Panc1 (cell line): ENCODE results near the gene STYXL1. TPM values are rescaled to one million over a fixed set of nuclear protein-coding genes. Genes with fewer than 3 reads are reported as not detected.
A peak's percentile ranks its signal among the peaks of the same experiment; 100 is the strongest.

Experiments
- ATAC-seq: fragments of 200-7000 bp; cut with Tn5 transposase; 2 replicates; pipeline ENCODE4 v1.9.1; 2020; ENCODE audit warnings: mild to moderate bottlenecking, moderate library complexity
- BruUV-seq: library from RNA; stranded (reverse); fragments of 400-500 nt; replicated peaks from 2 replicates; lab custom pipeline; 2021; lab: Mats Ljungman, UMichigan
- CTCF ChIA-PET: fragments of 300-600 bp; sonication (Branson Sonifier 250); formaldehyde crosslinking; loops from one replicate; lab custom pipeline; 2022; ENCODE audit warnings: antibody characterized with exemption; lab: Charles Lee
- POLR2A ChIA-PET: fragments of 300-600 bp; sonication (Branson Sonifier 250); formaldehyde crosslinking; loops from one replicate; lab custom pipeline; 2022; ENCODE audit warnings: antibody characterized with exemption; lab: Charles Lee
- DNase-seq: peaks from one replicate; pipeline ENCODE4 v3.0.0-alpha.2; 2010; ENCODE audit warnings: low read depth, low spot score
- H3K27ac ChIP-seq: 2 replicates; pipeline ENCODE4 v1.5.1; 2011; ENCODE audit warnings: mild to moderate bottlenecking, low read length, inconsistent platforms
- H3K27me3 ChIP-seq: fragments of 200-500 bp; sonication (Bioruptor generic); 2 replicates; pipeline ENCODE4 v1.6.0; 2014; ENCODE audit warnings: low read length, inconsistent platforms; ENCODE audit not compliant: control insufficient read depth, insufficient read depth
- H3K36me3 ChIP-seq: fragments of 200-500 bp; sonication (Bioruptor generic); 2 replicates; pipeline ENCODE4 v1.5.1; 2014; ENCODE audit warnings: inconsistent platforms, mild to moderate bottlenecking, low read length, moderate library complexity; ENCODE audit not compliant: control insufficient read depth, insufficient read depth
- H3K4me1 ChIP-seq: 2 replicates; pipeline ENCODE4 v1.5.1; 2011; ENCODE audit warnings: inconsistent platforms, mild to moderate bottlenecking, low read length, moderate library complexity; ENCODE audit not compliant: control insufficient read depth, insufficient read depth
- H3K4me3 ChIP-seq, 2 experiments: 2 replicates each; pipeline ENCODE4 v1.5.1; 2011 to 2012; ENCODE audit warnings: low read depth in 2 of 2, low read length in 2 of 2, mild to moderate bottlenecking in 2 of 2, inconsistent platforms in 1 of 2, moderate library complexity in 1 of 2
- H3K9me3 ChIP-seq: fragments of 200-500 bp; sonication (Bioruptor generic); 2 replicates; pipeline ENCODE4 v1.5.1; 2014; ENCODE audit warnings: low read depth, mild to moderate bottlenecking, inconsistent platforms, low read length, moderate library complexity; ENCODE audit not compliant: control insufficient read depth, insufficient read depth
- POLR2AphosphoS5 ChIP-seq: IDR thresholded peaks from 2 replicates; pipeline ENCODE4 v1.6.1; 2012; ENCODE audit warnings: mild to moderate bottlenecking, low read depth, low read length, moderate library complexity
- SIN3A ChIP-seq: IDR thresholded peaks from 2 replicates; pipeline ENCODE4 v1.6.1; 2012; ENCODE audit warnings: low read depth, mild to moderate bottlenecking, low read length, moderate library complexity, borderline replicate concordance; ENCODE audit not compliant: insufficient read depth
- TCF7L2 ChIP-seq: IDR thresholded peaks from 2 replicates; pipeline ENCODE4 v1.6.1; 2011; ENCODE audit warnings: mild to moderate bottlenecking, low read depth, low read length, inconsistent platforms
- in situ Hi-C: cut with HindIII; loops from 2 replicates; pipeline ENCODE4 v1.10.0; 2016; ENCODE audit warnings: low sequenced_read_pairs, low pct_unique_long_range_greater_than_20kb
- intact Hi-C: fragments of 100-400 bp; cut with micrococcal nuclease; formaldehyde crosslinking; loops from one replicate; pipeline ENCODE4 v1.10.0; 2022; ENCODE audit not compliant: unreplicated experiment
- total RNA-seq: library from RNA; stranded (reverse); gene quantifications from one replicate; pipeline ENCODE4 v1.2.1, GENCODE V29; 2021; ENCODE audit not compliant: unreplicated experiment
- TF ChIP-seq, protein P1 (sequence below): fragments of 450-650 bp; IDR thresholded peaks from 2 replicates; pipeline ENCODE4 v1.5.1; 2017; ENCODE audit warnings: mild to moderate bottlenecking
- TF ChIP-seq, protein P2 (sequence below), 2 experiments: IDR thresholded peaks; 2 replicates each; pipeline ENCODE4 v1.6.1; 2011 to 2012; ENCODE audit warnings: low read depth in 2 of 2, control low read depth in 1 of 2, low read length in 1 of 2, mild to moderate bottlenecking in 1 of 2, moderate library complexity in 1 of 2; ENCODE audit not compliant: insufficient read depth in 1 of 2

Gene STYXL1
- total RNA-seq, 1 experiment from 2014 or later, result 57.6 TPM

DNA sequence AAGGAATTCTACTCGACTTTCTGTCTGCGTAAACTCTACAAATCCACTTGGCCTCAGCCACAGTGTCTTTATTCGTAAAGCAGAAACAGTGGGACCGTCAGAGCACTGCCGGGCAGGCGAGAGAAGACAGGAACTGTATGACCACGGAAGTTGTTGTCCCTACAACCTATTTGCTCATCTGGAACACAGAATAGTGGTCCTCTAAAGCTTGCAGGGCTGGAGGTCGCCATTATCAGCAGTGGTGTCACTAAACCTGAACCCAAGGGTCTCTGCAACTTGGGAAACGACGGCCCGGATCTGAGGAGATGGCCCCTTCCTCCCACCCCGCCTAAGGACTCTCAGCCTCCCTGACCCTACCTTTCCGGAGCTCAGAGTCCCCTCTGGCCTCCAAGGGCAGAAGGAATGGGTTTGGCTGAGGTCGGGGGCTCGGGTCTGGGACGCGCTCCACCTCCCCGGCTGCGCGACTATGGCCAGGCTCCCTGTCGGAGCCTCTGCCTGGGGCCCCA, 442 bp downstream of the STYXL1 start:
- CTCF ChIA-PET, result no interaction called here
- no peak for ATAC-seq
- intact Hi-C loops, result no loop called here
- no peak for DNase-seq
- in situ Hi-C loops, result no loop called here
- peak overlapping the region; percentile 98 to 99 for H3K4me3 ChIP-seq
- peaks cover 10% of the 10 kb centered on the region for H3K4me1 ChIP-seq
- H3K27me3 ChIP-seq, result no peaks in the 10 kb centered on the region
- POLR2A ChIA-PET, result interaction anchor here (0.6 to 0.9 kb wide), 3 partner anchors 10 to 98 kb away, joined by 3 read pairs; no protein-coding TSS in a partner anchor
- peak overlapping the region; percentile 94 for H3K27ac ChIP-seq
- BruUV-seq, result TSS peak; percentile 92
- TF ChIP-seq SIN3A (no peak), POLR2AphosphoS5 (no peak), TCF7L2 (no peak)
- TF ChIP-seq, protein P1, sequence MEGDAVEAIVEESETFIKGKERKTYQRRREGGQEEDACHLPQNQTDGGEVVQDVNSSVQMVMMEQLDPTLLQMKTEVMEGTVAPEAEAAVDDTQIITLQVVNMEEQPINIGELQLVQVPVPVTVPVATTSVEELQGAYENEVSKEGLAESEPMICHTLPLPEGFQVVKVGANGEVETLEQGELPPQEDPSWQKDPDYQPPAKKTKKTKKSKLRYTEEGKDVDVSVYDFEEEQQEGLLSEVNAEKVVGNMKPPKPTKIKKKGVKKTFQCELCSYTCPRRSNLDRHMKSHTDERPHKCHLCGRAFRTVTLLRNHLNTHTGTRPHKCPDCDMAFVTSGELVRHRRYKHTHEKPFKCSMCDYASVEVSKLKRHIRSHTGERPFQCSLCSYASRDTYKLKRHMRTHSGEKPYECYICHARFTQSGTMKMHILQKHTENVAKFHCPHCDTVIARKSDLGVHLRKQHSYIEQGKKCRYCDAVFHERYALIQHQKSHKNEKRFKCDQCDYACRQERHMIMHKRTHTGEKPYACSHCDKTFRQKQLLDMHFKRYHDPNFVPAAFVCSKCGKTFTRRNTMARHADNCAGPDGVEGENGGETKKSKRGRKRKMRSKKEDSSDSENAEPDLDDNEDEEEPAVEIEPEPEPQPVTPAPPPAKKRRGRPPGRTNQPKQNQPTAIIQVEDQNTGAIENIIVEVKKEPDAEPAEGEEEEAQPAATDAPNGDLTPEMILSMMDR, result no peak
- TF ChIP-seq, protein P2, sequence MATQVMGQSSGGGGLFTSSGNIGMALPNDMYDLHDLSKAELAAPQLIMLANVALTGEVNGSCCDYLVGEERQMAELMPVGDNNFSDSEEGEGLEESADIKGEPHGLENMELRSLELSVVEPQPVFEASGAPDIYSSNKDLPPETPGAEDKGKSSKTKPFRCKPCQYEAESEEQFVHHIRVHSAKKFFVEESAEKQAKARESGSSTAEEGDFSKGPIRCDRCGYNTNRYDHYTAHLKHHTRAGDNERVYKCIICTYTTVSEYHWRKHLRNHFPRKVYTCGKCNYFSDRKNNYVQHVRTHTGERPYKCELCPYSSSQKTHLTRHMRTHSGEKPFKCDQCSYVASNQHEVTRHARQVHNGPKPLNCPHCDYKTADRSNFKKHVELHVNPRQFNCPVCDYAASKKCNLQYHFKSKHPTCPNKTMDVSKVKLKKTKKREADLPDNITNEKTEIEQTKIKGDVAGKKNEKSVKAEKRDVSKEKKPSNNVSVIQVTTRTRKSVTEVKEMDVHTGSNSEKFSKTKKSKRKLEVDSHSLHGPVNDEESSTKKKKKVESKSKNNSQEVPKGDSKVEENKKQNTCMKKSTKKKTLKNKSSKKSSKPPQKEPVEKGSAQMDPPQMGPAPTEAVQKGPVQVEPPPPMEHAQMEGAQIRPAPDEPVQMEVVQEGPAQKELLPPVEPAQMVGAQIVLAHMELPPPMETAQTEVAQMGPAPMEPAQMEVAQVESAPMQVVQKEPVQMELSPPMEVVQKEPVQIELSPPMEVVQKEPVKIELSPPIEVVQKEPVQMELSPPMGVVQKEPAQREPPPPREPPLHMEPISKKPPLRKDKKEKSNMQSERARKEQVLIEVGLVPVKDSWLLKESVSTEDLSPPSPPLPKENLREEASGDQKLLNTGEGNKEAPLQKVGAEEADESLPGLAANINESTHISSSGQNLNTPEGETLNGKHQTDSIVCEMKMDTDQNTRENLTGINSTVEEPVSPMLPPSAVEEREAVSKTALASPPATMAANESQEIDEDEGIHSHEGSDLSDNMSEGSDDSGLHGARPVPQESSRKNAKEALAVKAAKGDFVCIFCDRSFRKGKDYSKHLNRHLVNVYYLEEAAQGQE (IDR thresholded peaks at IDR 0.05; ENCODE audit: insufficient read depth in 1 of 2, low read depth in 2 of 2, low read length in 1 of 2), result no peak
- H3K36me3 ChIP-seq, result no peaks in the 10 kb centered on the region; the same call in 1 of the 2 replicates
- H3K9me3 ChIP-seq, result no peaks in the 10 kb centered on the region

DNA sequence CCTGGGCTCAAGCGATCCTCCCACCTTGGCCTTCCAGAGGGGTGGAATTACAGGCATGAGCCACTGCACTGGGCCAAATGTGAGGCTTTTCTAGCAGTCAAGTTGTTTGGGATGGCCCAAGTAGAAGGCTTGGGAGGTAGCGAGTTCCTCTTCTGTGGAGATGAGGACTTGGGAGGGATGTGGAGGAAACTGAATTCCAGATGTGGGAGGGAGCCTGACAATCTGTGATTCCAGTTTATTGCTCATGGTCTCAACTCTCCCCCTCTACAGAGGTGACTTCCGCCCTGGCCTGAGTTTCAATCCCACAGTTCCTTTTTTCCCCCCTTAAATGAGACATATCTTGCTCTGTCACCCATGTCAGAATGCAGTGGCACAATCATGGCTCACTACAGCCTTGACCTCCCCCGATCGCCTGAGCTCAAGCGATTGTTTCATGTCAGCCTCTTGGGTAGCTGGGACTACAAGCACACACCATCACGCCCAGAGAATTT, 3.4 kb downstream of the STYXL1 start:
- ChIA-PET POLR2A (no interaction called here), CTCF (no interaction called here)
- BruUV-seq, result no TSS peak
- no peaks in the 10 kb centered on the region for H3K27me3 ChIP-seq
- in situ Hi-C loops, result no loop called here
- peaks cover 8% of the 10 kb centered on the region for H3K4me1 ChIP-seq
- no peaks in the 10 kb centered on the region for H3K9me3 ChIP-seq
- no peak overlapping the region for H3K27ac ChIP-seq
- intact Hi-C loops, result no loop called here
- H3K36me3 ChIP-seq, result no peaks in the 10 kb centered on the region; the same call in 1 of the 2 replicates
- DNase-seq, result no peak
- TF ChIP-seq TCF7L2 (no peak), SIN3A (no peak), POLR2AphosphoS5 (no peak)
- TF ChIP-seq, protein P2 (IDR thresholded peaks at IDR 0.05; ENCODE audit: insufficient read depth in 1 of 2, low read depth in 2 of 2, low read length in 1 of 2), result no peak
- TF ChIP-seq, protein P1, result no peak
- no peak overlapping the region for H3K4me3 ChIP-seq
- no peak for ATAC-seq
